Measurements from ENCODE around the gene BBOX1.
"Not testable (repeated sequence)": the region's sequence is repeated elsewhere in the genome, so short reads cannot be mapped to it uniquely, and the experiment has no call there.

The BBOX1 gene

DNA sequence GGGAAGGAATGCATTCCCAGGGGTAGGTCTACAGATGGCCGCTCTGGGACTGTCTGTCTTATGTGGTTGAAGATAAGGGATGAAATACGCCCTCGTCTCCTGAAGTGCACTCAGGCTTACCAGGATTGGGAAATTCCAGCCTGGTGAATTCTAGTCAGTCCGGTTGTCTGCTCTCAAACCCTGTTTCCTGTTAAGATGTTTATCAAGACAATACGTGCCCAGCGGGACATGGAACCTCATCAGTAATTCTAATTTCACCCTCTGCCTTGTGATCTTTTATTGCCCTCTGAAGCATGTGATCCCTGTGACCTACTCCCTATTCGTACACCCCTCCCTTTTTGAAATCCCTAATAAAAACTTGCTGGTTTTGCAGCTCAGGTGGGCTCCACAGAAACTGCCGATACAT, 95.3 kb downstream of the BBOX1 start:
- not testable (repeated sequence) for DNase-seq

DNA sequence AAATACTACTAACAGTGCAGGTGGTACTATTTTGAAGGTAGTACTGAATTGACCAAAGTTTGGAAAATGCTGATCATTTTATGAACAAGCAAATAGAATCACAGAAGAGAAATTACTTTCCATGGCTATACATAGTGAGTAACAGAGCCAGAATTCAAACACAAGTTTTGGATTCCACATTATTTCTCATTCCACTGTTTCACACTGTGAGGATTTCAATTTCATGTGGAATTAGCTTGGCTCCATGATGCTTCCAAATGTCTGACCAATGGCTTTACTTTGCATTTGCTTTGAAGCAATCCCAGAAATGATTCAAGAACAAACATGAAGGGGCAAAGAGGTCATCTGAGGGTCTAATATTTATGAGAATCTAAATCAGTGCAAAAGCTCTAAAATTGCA, 98.1 kb downstream of the BBOX1 start:
- DNase-seq: no peak

DNA sequence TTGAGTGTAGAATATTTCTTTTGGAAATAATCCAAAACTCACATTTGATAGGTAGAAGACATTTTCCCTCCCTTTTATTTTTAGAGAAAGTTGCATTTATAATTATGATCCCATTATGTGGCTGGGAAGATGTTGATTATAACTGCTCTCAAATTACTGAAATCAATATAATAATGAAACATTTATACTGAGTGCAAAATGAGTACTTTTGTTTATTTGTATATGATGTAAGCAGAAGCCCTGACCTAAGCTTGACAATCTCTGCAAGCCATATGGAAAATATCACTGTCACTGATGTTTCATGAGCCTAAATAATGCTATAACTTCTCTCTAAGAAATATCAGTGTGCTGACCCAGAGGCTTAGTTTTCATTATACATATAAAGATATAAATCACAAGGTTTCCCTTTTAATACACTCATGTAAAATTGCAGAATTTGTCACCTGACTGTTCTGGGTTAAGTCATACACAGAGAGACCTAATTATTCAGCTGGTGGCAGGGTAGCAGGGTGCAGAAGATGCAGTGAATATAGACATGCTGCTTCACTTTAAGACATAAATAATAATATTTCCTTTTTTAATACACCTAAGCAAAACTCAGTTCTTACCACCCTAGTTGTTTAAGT, 99.2 kb downstream of the BBOX1 start:
- DNase-seq: no peak

DNA sequence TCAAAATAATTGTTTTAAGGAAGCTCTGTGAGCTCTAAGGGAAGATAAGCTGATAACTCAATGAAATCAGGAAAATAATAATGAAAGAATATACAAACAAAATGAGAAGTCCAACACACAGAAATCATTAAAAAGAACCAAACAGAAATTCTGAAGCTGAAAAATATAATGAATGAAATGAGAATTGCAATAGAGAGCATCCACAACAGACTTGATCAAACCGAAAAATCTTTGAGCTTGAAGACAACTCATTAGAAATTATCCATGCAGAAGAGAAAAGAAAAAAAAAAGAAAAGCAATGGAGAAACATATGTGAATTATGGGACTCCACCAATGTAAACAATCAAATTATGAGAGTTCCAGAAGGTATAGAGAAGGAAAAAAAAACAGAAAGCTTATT, 101.0 kb downstream of the BBOX1 start:
- no peak for DNase-seq

DNA sequence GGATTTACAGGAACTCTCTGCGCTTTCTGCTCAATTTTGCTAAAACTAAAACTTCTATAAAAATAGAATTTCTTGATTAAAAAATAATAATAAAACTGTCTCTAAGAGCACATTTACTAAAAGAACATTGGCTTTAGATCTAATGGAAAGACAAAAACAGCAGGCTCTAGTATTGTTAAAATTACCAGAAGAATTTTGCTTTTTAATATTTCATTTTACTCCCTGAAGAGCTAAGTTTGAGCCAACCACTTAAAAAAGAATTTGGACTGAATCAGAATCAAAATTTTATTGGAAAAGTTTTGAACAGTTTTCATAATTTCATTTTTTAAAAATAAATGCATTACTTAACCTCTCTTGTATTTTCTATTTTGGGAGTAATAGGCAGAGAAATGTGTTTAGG, 107.3 kb downstream of the BBOX1 start:
- no peak for DNase-seq

DNA sequence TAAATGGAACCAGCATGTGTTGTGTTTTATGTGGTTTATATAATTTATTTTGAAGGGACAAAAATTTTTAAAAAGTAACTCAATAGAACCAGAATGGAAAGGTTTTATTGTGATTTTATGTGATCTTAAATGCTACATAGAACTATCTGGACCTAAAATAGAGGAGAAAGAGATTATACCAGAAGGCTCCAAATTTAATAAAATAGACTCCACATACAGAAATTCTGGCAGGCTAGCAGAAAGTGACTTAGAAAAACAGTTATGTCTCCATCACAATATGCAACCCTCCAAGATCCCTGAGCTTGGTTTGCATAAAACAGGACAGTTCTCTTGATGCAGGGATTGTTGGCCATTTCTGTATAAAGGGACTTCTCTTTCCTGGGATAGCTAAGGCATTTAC, 107.9 kb downstream of the BBOX1 start:
- no peak for DNase-seq

DNA sequence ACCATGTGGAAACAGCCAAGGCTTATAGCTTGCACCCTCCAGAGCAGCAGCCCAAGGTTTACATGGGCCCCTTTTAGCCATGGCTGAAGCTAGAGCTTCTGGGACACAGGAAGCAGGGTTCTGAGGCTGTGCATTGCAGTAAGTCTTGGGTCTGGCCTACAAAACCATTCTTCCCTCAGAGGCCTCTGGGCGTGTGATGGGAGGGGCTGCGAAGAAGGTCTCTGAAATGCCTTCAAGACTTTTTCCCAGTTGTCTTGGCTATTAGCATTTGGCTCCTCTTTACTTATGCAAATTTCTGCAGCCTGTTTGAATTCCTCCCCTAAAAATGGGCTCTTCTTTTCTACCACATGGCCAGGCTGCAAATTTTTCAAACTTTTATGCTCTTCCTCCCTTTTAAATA, 109.5 kb downstream of the BBOX1 start:
- DNase-seq: no peak

DNA sequence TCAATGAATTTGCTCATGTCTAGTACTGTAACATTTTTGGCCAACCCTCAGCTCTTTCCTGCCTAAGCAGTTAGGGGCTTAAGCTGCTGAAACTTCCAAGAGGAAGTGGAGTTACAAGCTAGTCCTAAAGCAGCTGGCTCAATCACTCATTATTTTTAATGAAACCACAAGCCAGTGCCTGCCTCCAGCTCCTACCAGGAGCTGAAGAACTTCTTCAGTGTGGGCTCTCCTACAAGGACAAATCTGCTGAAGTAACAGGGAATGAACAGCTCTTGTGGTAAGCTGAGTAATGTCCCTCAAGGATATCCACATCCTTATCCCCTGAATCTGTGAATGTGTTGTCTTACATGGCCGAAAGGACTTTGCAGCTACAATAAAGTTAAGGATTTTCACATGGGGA, 112.5 kb downstream of the BBOX1 start:
- DNase-seq: no peak

DNA sequence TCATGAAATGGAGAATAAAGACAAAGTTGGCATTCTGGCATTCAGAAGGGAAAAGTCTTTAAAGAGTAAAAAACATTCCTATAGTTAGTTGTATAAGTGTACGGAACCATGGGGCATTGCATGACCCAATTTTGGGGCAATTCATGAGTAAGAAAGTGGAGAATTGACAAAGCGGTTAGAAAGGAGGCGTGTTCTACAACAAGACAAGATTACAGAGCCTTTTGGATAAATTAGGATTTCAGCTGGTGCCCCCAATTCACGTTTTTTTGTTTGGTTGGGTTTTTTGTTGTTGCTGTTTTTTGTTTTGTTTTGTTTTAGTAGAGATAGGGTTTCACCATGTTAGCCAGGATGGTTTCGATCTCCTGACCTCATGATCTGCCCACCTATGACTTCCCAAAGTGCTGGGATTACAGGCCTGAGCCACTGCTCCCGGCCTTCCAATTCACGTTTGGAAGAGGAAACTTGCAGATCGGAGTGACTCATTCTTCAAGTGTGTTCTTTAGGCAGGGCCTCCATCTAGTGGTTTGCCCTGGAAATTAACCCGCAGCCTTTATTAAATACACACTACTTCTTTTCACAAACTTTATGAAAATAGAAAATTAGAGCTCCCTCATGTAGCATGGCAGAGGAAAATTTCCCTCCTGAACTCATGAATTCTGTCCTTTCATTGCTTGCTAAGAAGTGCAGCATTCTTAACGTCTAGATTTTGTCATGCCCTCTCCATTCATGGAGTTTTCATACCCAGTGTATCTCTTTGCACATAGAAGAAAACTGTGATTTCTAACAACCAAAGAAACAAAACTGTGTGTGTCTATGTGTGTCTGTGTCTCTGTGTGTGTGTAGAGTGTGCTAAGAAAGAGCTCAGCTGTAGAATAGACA, 118.1 kb downstream of the BBOX1 start:
- DNase-seq: no peak

DNA sequence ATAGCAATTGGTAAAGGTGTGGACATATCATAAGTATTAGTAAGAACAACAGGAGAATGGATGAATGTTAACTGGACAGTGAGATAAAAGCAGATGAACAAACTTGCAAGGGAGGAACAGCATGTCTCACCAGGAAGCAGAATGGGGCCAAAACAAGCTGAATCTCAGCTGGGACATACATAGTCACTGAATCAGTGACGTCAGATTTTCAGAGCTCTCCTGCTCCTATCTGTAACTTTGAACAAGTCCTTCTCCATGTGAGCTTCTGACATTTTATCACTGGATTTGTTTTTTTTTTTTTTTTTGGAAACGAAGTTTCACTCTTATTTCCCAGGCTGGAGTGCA, 118.7 kb downstream of the BBOX1 start:
- no peak for DNase-seq

DNA sequence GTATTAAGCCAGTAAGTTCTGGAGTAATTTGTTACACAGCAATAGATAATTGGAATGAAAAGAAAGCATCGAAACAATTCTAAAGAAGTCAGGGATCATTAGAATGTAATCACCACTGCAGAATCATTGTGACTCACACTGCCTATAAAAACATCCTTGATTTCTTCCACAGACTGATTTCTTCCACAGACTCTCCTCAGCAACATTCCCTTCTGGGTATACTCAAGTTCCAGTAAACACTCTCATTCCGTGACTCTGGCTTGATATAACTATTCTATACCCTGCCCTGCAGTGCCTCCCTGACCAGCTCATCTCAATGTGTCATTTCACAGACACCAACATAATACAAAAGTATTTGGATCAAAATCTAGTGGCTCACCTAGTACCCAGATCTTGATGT, 120.5 kb downstream of the BBOX1 start:
- no peak for DNase-seq

DNA sequence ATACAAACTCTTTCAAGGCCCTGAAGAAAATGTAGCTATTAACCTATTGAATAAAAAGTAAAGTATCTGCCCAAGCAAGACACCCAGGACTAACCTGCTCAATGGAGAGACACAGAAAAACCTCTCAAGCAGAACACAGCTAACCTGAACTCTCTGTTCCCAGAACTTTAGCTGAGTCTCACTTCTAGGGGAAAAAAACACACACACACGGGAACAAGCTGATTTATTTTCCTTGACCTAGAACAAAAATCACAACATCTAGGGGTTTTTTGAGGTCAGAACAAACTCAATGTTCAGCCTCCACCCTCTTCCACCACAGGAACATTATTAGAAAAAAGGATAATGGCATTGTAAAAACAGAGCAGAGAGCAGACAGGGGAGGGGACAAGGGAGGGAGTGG, 121.6 kb downstream of the BBOX1 start:
- DNase-seq: no peak

DNA sequence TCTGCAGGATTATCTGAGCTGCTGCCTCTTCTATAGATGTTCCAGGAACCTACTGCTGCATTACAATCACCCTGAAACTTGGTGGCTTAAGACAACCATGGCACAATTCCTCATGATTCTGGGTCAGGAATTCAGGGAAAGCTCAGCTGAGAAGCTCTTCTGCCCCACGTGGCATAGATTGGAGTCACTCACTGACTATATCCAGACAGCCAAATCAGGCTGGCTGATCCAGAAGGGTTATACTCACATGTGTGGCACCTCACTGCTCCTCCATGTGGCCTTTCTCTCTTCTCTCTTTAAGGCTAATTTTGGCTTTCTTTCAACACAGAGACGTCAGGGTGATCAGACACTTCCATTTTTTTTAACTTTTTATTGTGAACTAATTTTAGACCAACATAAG, 125.5 kb downstream of the BBOX1 start:
- no peak for DNase-seq

DNA sequence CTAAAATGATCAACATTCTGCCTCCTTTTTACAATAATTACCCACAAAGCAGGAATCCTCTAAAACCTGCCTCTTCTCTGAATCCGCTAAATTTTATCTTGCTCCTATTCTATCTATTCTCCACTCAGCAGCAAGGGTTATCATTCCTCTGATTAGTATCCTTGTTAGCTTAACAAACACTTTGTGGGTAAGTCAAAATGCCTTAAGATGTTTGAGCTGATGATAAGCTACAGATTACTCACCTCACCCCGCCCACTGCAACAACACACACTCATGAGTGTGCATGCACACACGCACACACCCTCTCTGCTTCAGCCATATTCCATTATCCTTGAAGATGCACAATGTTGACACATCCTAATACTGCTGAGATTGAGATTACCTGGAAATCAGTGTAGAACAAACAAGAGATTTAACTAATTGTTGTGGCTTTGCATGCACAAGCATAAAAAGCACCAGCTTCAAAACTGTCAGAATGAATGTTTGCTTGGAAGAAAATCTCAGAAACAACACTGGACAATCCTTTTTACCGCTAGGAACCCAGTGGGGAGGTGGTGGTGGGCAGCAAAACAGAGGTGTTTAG, 130.9 kb downstream of the BBOX1 start:
- DNase-seq: no peak

DNA sequence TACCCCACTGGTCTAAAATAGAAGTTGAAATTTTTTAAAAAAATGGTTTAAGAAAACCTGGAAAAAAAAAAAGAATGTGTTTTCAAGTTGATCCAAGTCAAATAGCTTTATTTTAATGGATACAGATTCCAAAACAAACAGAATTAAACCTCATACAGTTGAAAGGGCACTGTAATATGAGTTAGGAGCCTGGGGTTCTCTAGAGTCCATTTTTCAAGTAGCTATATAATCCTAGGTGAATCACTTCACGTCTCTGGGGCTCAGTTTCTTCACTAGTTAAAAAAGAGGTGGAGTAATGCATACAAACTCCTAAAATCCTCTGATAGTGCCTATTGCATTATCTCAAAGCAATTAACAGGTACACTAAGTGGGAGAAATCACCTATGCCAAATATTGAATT, 132.9 kb downstream of the BBOX1 start:
- no peak for DNase-seq

DNA sequence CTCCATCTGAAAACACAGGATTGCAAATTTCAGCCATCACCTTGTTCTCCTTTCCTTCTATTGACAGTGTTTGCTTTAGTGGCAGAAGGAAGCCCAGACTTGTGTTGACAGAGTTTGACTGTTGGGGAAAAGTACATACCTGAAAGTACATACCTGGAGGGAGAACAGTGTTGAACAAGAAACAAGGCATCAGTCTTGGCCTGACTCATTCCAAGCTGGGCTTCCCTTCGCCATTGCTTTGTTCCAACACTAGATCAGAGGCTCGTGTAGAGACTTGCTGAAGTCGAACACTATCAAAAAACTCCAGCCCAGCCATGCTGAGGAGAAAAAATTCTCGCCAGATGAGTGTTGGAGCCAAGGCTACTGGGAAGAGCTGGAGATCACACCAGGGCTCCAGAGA, 133.4 kb downstream of the BBOX1 start:
- DNase-seq: no peak

DNA sequence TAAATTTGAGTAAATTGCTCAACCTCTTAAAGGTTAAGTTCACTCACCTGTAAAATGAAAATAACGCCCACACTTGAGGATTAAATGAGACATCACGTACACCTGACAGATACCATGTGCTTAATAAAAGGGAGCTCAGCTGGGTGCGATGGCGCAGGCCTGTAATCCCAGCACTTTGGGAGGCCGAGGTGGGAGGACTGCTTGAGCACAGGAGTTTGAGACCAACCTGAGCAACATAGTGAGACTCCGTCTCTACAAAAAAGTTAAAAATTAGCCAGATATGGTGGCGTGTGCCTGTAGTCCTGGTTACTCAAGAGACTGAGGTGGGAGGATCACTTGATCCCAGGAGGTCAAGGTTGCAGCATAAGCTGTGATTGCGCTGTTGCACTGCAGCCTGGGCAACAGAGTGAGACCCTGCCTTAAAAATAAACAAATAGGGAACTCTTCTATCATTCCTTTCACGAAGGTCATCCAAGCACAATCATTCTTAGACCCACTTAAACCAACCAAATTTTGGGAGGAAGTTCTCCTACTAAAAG, 134.1 kb downstream of the BBOX1 start:
- no peak for DNase-seq

DNA sequence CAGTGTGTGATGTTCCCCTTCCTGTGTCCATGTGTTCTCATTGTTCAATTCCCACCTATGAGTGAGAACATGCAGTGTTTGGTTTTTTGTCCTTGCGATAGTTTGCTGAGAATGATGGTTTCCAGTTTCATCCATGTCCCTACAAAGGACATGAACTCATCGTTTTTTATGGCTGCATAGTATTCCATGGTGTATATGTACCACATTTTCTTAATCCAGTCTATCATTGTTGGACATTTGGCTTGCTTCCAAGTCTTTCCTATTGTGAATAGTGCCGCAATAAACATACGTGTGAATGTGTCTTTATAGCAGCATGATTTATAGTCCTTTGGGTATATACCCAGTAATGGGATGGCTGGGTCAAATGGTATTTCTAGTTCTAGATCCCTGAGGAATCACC, 134.9 kb downstream of the BBOX1 start:
- not testable (repeated sequence) for DNase-seq
